Right lobe of liver (tissue), 4 donors: ENCODE results near the gene PCLO.

Experiments used
- POLR2A ChIP-seq: fragments of 450-650 bp; IDR thresholded peaks from one replicate; pipeline ENCODE4 v1.6.1; 2017; ENCODE audit warnings: antibody characterized with exemption, mild to moderate bottlenecking
- TF ChIP-seq, protein P1 (sequence below), 4 donors: fragments of 200-600 bp in 3 of 4; fragments of 450-650 bp in 1 of 4; IDR thresholded peaks; one replicate each; pipeline versions ENCODE4 v1.5.1 to v1.8.0; 2016 to 2022; ENCODE audit warnings: antibody characterized with exemption in 4 of 4, mild to moderate bottlenecking in 2 of 4
- donor health status: DM: no; HTN: no; CAD: no.
- donor health status: DM: no; HTN: no; CAD: no.
- donor health status: DM: no; HTN: yes; CAD: no.

DNA sequence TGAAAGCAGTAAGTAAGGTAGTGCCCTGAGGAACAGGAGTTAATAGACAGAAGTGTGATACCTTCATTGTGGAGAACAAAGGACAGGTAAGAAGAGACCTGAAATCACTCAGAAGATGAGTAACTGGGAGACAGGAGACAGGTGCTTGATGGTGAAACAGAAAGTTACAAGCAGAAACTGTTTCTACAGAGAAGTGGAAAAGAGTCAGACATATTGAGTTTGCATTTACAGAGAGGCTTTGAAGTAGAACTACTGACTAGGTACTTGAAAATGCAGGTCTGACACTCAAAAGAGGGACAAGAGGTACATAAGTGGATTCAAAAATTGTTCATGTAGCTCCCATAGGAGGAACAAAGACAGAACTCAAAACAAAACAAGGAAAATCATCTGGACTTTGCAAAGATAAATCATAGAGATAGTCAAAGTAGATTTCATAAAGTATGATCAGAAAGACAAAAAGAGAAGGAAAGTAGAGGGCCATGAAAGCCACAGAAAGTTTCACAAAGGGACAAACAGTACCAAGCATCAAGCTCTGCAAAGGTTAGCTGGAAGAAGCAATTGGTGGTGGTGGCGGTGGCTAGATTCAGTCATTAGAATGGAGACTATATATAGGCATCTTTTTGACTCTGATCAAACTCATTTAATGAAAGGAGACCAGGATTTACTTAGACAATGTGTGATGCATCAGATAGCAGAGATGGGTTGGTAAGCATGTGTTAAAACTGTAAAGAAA is 198.4 kb downstream of the PCLO start:
- TF ChIP-seq, protein P1, sequence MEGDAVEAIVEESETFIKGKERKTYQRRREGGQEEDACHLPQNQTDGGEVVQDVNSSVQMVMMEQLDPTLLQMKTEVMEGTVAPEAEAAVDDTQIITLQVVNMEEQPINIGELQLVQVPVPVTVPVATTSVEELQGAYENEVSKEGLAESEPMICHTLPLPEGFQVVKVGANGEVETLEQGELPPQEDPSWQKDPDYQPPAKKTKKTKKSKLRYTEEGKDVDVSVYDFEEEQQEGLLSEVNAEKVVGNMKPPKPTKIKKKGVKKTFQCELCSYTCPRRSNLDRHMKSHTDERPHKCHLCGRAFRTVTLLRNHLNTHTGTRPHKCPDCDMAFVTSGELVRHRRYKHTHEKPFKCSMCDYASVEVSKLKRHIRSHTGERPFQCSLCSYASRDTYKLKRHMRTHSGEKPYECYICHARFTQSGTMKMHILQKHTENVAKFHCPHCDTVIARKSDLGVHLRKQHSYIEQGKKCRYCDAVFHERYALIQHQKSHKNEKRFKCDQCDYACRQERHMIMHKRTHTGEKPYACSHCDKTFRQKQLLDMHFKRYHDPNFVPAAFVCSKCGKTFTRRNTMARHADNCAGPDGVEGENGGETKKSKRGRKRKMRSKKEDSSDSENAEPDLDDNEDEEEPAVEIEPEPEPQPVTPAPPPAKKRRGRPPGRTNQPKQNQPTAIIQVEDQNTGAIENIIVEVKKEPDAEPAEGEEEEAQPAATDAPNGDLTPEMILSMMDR (IDR thresholded peaks at IDR 0.05) = no peak
- TF ChIP-seq POLR2A = no peak
